GM12892 (cell line): Measurements from ENCODE around the gene NINJ2.

Experiments
- POLR2A ChIP-seq: IDR thresholded peaks from 2 replicates; pipeline ENCODE4 v1.6.1; 2011; ENCODE audit warnings: low read depth, low read length, control low read depth
- POLR2AphosphoS5 ChIP-seq: IDR thresholded peaks from 2 replicates; pipeline ENCODE4 v1.6.1; 2011; ENCODE audit warnings: low read depth, low read length, control low read depth
- TAF1 ChIP-seq: IDR thresholded peaks from 2 replicates; pipeline ENCODE4 v1.6.1; 2011; ENCODE audit warnings: low read depth, mild to moderate bottlenecking, control low read depth, low read length, borderline replicate concordance

DNA sequence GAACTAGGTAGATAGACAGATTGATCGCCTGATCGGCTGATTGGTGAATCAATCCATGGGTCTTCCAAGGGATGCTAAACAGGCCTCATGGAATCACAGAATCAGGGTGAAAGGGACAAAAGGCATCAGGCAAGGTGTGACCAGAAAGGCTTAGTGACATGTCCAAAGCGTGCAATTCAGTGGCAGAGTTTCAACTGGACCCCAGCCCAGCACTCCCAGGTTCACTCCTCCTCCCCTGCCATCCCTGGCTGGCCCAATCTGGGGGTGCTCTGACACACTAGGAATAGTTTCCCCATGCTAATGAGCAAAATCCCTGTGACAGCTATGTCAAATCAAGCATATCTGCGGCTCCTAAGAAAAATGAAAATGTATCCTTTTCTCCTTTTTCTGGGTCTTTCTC lies 50.4 kb downstream of the NINJ2 start:
- no peak for TF ChIP-seq POLR2A
- no peak for TF ChIP-seq POLR2AphosphoS5
- TF ChIP-seq TAF1: no peak
